ENCODE results near the gene AQP12B.

The AQP12B gene

GRCh38 chr2:240630771-240631547, 51.7 kb downstream of the AQP12B start:
- no peak for DNase-seq

GRCh38 chr2:240629968-240630770, 52.5 kb downstream of the AQP12B start:
- no peak for DNase-seq

- DNase-seq: no peak
These were observed 53.1 kb downstream of the AQP12B start for GRCh38 chr2:240629619-240629967.

GRCh38 chr2:240628808-240629618, 53.7 kb downstream of the AQP12B start:
- no peak for DNase-seq

GRCh38 chr2:240628507-240628807, 54.2 kb downstream of the AQP12B start:
- DNase-seq: no peak

- no peak for DNase-seq
These were observed 54.8 kb downstream of the AQP12B start for GRCh38 chr2:240627736-240628506.

GRCh38 chr2:240626531-240627300, 56.0 kb downstream of the AQP12B start:
- DNase-seq: peak; percentile 11

Measured in fibroblast of skin of right biceps (primary cell).